ENCODE results near the gene AGER.
"Not testable (repeated sequence)": the region's sequence is repeated elsewhere in the genome, so short reads cannot be mapped to it uniquely, and the experiment has no call there.

Gene AGER

DNA sequence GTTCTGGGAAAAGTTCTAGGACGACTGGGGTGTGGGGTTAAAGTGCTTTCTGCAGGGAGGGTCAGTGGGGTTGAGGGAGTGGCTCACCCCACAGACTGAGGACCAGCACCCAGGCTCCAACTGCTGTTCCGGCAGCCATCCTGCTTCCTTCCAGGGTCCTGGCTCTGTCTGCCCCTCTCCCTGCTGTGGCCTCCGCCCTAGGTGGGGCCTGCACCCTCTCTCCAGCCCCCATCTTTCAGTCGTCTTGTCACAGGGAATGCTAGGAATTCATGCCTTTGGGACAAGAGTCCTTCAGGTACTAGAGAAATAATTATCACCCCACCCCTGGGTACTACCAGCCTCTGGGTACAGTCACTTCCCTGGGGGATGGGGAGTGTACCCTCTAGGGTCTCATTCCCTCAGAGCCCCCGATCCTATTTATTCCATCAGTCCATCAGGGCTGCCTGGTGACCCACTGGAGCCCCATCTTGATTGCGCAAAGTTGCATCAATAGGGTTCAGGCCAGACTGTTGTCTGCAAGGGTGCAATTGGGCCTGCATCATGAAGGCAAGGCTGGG is at the start of gene AGER:
Gene AGER, minus strand, starts transcription at position 170 of the 557 bp plus-strand sequence. Its CDS starts 31 bp downstream, at position 139.
- DNase-seq (ENCODE audit: low spot score) = no peak

DNA sequence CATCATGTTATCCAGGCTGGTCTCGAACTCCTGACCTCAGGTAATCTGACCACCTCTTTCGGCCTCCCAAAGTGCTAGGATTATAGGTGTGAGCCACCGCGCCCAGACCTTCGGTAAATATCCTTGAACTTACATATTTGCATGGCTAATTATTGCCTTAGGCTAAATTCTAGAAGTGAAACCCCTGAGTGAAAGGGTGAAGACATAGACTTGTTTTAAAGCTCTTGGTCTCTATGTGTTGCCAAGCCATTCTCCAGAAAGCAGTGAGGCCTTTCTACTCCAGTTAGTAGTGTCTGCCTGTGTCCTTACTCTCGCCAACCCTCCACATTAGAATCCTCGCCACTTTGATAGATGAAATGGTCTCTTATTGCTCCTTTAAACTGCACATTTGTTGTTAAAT is 42.4 kb upstream of the AGER start:
- DNase-seq (ENCODE audit: low spot score) = no peak

DNA sequence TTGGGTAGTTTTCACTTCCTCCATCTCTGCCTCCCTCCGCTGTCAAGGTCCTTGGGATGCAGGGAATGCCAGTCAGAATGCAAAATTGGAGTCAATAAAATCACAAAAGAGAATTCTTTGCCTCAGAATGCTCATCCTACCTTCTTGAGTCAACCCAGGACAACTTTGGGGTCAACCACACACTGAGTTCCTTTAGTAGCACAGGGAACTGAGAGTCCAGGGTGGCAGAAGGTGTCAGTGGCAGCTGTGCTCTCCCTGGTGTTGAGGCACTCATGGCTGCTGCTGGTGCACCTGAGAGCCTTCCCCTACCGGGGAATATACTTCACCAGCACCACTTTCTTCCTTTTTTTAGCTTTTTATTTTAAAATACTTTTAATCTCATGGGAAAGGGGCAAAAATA is 40.6 kb upstream of the AGER start:
- no peak for DNase-seq (ENCODE audit: low spot score)

DNA sequence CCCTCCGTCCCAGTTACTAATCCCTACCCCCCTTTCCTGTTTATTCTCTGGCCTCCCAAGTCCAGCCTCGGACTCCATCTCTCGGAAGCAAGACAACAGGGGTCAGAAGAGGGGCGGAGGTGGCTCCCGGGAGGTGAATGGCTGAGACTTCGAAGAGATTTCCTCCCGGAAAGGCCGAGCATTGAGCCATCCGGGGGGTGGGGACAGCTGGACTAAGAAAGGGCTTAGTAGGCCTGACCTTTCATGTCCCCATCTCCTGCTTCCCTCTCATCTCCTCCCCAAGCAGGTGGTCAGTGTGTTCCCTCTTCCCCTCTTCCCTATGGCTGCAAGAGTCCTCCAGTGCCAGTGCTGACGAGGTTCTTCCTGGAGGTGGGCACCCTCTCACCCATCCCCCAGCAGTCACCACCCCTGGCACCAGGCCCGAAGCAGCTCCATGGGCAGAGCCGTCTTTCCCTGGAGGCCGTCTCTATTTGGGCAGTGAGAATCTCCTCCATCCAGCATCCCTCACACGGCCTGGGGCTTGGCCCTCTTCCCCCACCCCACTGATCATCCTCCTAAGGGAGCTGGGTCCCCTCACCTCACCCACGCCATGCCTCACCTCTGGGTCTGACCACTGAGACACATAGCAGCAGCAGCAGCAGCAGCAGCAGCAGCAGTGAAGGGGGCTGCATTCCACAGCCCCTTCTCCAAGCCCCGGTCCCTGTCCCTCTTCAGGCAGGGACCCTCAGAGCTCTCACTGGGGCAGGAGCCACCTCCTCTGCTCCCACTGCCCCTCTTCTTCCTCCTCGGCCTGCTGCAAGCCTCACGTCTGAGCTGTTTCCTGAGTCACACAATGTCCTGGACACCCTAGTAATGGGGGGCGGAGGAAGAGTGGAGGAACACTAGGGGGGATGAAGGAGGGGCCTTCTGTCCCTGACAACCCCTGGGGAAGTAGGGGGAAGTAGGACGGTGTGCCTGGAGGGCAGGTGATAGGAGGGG is 39.5 kb upstream of the AGER start, which contains the start of gene NOTCH4:
Gene NOTCH4, minus strand, starts transcription at position 810 of the 978 bp plus-strand sequence. Its CDS starts 139 bp downstream, at position 671.
- DNase-seq (ENCODE audit: low spot score) = no peak

DNA sequence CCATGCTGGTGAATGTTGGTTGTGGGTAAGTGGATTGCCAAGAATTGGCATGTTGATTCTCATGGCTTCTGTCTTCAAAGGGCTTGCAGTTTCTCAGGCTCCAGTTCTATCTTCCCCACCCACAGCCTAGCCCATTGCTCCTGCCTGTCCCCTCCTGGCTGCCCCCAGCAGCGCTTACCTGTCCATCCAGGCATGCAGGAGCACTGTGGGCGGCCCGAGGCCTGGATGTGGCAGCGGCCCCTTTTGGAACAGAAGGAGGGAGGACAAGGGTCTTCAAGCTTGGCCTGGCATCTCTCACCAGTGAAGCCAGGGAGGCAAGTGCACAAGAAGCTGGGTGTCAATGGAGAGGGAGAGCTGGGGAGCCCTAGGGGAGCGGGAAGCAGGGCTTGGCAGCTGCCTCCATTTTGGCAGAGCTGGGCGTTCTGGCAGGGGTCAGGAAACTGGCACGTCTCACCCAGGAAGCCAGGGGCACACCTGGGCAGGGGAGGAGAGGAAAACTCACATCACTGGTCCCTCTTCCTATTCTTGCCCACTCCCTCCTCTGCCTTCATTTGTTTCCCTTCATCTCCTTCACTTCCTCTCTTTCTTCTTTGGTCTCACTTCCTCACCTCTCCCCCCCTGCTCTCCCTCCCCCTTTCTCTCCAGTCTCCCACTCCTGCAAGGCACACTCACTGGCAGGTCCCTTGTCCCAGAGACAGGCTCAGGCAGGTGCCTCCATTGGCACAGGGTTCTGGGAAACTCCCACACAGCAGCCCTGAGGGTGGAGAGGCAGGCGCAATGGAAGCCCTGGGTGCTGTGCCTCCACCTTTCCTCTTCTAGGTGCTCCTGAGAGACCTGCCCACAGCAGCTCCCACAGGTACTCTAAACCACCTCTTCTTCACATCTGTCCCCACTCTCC is 38.5 kb upstream of the AGER start:
- DNase-seq (ENCODE audit: low spot score) = no peak

DNA sequence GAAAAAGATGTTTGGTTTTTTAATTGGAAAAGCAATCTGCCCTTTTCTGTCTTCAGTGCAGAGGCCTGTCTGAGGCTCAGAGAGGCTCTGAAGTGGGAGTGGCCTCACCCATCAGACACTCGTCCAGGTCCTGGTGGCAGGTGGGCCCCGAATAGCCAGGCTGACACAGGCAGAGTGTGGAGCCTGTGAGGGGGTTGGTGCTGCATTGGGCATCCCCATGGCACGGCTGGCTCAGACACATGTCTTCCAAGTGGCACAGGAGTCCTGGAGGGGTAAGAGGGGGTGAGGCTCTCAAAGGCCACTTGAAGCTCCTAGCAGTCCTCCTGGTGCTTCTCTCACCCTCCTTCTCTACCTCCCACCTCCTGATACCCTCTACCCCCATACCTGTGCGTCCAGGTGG is 36.0 kb upstream of the AGER start:
- no peak for DNase-seq (ENCODE audit: low spot score)

DNA sequence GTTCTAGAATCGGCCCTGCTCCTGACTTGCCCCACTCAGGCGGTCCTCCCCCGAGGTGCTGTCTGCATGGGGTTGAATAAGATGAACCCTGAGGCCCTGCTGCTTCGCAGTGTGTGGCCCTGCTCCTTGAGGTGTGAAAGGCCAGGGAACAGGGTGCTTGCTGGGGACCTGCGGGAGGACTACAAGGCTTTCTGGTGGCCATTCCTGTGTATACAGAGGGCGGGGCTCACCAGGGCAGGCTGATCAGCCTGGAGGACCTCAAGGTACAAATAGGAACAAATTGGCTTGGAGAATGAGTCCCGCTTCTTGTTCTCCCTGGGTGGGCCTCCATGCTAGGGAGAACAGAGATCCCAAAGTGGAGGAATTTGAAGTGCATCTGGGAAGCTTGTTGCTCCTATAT is 34.1 kb upstream of the AGER start:
- no peak for DNase-seq (ENCODE audit: low spot score)

DNA sequence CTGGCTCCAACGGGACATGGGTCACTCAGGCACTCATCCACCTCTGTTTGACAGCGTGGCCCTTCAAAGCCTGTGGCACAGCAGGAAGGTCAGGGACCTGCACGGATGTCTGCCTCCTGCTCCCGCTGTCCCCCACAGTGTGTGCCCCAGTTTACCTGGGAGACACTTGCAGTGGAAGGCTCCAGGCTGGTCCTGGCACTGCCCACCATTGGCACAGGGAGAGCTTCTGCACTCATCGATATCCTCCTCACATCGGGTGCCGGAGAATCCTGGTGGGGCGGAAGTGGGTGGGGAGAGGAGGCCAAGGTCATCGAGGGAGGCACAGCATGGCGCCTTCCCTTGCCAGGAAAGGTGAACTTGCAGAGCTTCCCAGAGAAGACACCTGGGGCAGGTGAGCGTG is 32.9 kb upstream of the AGER start:
- no peak for DNase-seq (ENCODE audit: low spot score)

DNA sequence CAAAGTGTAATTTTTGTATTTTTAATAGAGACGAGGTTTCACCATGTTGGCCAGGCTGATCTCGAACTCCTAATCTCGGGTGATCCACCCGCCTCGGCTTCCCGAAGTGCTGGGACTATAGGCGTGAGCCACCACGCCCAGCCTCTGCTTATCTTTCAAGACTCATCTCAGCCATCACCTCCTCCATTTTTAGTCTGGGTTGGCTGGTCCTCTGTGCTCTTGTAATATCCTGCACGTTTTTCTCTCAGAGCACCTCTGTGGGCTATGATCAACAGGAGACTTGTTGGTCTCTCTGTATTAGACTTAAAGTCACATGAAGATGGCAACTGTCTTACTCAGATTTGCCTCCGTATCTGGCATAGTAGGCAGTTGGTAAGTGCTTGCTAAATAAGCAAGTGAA is 32.2 kb upstream of the AGER start:
- DNase-seq (ENCODE audit: low spot score) = no peak

DNA sequence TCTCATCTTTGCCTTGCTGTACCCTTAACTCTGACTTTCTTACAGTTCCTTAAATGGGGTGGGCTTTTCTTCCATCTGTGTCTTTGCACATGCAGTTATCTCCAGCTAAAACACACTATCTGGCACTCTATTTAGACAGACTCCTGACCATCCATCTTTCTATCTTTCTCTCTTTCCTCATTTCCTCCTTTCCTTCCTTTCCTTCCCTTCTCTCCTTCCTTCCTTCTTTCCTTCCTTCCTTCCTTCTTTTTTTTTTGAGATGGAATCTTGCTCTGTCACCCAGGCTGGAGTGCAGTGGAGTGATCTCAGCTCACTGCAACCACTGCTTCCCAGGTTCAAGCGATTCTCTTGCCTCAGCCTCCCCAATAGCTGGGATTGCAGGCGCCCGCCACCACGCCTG is 31.6 kb upstream of the AGER start:
- no peak for DNase-seq (ENCODE audit: low spot score)

DNA sequence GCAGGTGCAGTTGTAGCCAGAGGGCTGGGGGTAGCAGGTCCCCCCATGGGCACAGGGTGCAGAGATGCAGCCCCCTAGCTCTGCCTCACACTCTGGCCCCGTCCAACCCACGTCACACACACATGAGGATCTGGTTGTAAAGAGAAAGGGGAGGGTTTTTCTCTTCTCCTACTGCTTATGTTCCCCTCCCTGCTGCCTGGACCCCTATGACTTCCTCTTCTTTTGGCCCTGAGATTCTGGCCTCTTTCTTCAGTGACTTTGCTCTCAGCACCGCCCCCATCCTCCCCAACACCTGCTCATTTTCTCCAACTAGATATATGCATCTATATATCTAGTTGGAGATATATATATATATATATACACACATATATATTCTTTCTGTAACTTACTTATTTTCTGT is 30.1 kb upstream of the AGER start:
- no peak for DNase-seq (ENCODE audit: low spot score)

DNA sequence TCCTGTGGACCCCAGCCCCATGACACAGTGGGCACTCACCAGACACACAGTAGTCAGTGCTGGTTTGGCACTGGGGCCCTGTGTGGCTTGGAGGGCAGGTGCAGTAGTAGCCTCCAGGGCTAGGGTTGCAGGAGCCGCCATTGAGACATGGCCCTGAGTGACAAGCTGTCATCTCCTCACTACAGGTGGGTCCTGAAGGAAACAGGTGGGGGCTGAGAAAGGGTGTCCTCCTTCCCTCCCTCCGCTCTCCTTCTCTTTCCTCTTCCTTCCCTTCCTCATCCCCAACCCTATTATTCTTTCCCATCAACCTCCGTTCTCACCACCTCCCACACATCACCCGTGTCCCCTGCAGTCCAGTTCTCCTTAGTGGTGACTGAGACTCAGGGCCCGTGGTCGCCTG is 29.6 kb upstream of the AGER start:
- DNase-seq (ENCODE audit: low spot score) = no peak

DNA sequence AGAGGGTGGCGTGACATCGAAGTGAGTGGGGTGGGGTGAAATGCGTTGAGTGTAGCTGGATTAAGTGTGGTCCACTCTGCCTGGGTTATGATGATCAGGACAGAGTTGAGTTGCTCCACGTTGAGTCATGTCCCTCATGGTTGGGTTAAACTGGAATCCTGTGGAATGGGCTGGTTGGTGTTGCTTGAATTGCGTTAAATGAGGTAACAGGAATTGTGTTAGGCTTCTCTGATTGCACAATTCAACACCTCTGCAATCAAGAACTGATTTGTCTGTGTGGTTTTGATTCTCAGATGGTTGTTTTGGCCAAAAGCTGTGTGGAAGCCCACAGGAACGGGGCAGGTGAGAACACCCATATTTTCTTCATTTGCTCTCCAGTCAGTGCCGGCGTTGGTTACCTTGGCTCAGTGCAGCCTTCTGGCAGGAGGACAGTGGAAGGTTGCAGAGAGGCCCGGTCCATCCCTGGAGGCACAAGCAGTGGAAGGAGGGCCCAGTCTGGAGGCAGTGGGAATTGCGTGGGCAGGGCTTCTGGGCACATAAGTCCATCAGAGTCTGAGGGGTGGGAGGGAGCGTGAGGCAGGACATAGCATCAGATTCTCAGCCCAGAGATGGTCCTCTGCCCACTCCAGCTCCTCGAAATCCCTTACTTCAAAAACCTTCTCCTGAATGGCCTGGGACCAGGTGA is 28.2 kb upstream of the AGER start:
- DNase-seq (ENCODE audit: low spot score) = no peak

DNA sequence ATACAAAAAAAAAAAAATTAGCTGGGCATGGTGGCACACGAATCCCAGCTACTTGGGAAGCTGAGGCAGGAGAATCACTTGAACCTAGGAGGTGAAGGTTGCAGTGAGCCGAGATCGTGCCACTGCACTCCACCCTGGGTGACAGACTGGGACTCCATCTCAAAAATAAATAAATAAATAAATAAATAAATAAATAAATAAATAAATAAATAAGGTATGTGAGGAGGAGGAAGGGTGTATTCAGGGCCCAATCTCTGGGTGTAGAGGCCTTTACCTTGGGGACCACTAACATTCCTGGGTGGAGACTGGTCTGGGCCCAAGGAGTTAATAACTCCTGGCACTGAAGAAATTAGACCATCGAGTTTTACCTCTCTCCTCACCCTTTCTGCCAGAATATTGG is 27.4 kb upstream of the AGER start:
- not testable (repeated sequence) for DNase-seq (ENCODE audit: low spot score)

DNA sequence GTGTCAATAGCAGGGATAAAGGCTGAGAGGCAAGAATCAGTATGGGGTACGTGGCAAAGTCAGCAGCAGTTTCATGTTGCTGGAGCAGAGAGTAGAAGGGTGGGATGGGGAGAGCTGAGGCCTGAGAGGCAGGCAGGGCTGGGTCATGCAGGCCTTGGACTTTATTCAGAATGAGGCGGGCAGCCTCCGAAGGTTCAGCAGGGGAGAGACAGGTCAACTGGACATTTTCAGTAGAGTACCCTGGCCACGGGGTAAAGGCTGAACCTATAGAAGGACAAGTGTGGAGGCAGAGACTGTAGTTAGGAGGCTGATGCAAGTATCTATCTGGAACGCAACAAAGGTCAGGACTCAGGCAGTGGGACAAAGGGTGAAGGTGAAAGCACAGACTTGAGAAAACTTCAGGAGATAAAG is 26.1 kb upstream of the AGER start:
- DNase-seq (ENCODE audit: low spot score) = no peak

DNA sequence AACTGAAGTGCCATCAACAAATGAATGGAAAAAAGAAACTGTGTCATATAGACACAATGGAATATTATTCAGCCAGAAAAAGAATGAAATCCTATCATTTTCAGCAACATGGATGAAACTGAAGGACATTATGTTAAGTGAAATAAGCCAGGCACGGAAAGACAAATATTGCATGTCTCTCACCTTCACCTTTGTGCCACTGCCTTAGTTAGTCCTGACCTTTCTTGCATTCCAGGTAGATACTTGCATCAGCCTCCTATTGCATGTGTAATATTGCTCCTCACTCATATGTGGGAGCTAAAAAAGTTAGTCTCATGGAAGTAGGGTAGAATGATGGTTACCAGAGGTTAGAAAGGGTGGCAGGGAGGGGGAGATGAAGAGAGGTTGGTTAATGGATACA is 24.9 kb upstream of the AGER start:
- no peak for DNase-seq (ENCODE audit: low spot score)

DNA sequence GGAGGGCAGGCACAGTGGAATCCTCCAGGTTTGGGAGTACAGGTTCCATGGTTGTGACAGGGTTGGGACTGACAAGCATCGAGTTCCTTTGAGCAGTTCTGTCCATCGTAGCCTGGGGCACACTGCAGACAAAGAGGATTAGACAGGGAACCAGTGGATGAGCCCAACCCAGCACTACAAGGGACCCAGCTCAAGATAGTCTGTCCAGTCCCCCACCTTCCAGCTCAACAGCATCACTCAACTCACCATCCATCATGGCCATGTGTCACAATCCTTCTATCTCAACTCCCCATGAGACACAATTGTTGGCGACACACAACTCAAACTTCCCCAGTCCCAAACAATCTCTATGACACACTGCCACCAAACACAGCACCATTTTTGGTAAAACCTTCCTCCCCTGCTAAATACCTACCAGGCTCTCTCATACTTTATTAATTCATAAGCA is 20.2 kb upstream of the AGER start:
- no peak for DNase-seq (ENCODE audit: low spot score)

DNA sequence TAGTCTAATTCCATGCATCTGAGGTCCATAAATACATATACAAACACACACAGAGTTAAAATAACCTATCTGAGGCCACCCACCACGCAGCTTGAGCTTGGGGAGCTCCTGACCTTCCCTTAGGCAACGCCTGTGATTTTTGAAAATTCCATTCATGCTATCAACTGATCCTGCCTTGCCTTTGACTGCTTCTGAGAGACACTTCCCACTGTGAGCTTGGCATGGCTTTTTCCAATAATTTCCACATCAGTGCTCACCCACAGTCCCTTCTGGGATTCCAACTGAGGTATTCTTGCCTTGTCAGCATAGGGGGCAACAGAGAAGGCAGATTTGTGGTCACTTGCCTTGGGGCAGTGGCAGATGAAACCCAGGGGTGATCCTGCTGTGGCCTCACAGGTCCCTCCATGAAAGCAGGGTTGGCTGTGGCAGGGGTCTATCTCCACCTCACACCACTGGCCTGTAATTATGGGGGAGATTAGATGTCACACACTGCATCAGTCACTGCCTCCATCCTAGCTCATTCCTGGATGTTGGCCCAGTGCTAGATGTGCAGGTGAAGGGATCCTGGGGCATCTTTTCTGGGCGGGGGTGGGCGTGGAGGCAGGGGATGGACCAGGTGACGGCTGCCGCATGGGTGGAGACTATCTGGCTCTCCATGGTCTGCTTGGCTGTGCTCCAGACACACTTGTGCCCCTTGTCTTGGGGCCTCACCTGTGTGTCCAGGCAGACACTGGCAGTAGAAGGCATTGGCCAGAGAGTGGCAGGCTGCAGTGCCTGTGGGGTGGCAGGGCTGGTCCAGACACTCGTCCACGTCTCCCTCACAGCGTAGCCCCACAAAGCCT is 19.6 kb upstream of the AGER start:
- DNase-seq (ENCODE audit: low spot score) = no peak

DNA sequence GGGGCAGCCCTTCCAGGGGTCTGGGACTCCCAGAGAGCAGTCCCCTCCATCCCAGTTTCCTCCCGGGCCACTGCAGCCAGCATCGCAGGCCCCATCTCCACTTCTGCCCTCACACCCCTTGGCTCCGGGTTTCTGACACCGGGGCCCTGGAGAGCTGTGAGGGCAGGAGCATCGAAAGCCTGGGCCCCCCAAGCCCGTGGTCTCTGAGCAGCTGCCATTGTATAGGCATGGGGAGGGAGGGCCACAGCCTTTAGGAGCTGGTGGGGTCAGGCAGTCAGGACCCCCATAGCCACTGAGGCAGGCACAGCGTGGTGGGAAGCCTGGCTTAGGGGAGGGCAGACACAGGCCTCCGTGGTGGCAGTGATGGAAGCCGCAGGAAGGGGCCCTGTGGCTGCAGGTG is 18.1 kb upstream of the AGER start:
- DNase-seq (ENCODE audit: low spot score) = no peak

DNA sequence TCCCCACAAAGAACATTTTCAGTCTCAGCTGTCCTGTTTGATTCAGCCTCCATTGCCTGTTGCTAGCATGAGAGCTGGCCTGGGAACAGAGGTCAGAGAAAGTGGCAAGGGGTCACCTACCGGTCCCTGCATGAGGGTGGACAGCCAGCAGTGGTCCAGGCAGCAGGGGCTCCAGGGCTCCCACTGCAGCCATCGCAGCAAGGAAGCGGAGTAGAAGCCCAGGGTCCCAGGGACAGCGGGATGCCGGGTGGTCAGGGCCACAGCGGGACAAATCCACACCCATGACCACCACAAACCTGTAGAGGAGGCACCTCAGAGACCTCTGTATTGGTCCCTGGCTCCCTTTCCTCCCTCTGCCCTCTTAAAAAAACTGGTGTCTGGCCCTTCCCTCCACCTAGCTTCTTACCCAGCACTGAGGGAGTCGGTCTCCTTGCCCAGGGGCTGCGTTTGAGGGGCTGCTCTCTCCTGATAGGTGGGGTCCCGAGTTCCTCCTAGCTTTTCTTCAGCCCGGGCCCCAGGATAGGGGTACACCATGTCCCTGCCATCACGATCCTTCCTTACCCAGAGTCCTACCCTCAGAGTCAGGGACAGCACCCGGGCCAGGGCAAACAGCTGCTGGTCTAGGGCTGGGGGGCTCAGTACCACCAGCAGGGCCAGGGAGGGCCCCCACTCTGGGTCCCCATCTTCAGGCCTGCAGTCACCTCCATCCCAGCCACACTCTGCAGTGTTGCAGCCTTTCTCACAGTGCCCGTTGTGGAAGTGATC is 16.8 kb upstream of the AGER start:
- DNase-seq (ENCODE audit: low spot score) = no peak

All from CD4-positive, alpha-beta T cell treated with Interleukin-6 at 100 ng/mL for 8 hours (primary cell).